HL-60 (cell line): ENCODE data around the gene COG7.

Experiments used
- CTCF ChIP-seq: IDR thresholded peaks from one replicate; pipeline ENCODE4 v1.5.1; 2011; ENCODE audit warnings: low read length, control low read depth, inconsistent platforms; ENCODE audit not compliant: insufficient read depth
- GABPA ChIP-seq: IDR thresholded peaks from 2 replicates; pipeline ENCODE4 v1.6.1; 2012; ENCODE audit warnings: low read depth
- POLR2AphosphoS5 ChIP-seq: IDR thresholded peaks from 2 replicates; pipeline ENCODE4 v1.6.1; 2012; ENCODE audit warnings: low read depth
- TF ChIP-seq, protein P1 (sequence below): IDR thresholded peaks from 2 replicates; pipeline ENCODE4 v1.6.1; 2012; ENCODE audit warnings: low read depth; ENCODE audit not compliant: insufficient replicate concordance

DNA sequence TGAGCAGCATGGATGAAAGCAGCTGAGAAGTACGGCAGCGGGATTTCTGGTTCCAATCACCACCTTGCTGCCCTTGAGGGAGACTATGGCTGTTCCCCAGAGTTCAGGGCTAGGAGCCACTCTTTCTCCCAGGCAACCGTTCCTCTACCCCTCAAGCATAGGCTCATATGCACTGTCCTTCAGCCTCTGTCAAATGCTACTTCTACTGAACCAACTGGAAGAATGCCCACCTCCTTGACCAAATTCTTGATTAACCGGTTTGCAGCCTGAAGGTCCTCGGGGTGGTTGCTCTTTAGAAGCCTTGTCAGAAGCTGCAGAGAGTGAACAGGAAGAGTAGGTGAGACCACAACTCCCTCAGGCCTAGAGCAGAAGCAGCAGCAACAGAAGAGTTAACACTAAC lies 33.5 kb upstream of the COG7 start:
- TF ChIP-seq CTCF = no peak
- TF ChIP-seq POLR2AphosphoS5 = no peak
- TF ChIP-seq, protein P1, sequence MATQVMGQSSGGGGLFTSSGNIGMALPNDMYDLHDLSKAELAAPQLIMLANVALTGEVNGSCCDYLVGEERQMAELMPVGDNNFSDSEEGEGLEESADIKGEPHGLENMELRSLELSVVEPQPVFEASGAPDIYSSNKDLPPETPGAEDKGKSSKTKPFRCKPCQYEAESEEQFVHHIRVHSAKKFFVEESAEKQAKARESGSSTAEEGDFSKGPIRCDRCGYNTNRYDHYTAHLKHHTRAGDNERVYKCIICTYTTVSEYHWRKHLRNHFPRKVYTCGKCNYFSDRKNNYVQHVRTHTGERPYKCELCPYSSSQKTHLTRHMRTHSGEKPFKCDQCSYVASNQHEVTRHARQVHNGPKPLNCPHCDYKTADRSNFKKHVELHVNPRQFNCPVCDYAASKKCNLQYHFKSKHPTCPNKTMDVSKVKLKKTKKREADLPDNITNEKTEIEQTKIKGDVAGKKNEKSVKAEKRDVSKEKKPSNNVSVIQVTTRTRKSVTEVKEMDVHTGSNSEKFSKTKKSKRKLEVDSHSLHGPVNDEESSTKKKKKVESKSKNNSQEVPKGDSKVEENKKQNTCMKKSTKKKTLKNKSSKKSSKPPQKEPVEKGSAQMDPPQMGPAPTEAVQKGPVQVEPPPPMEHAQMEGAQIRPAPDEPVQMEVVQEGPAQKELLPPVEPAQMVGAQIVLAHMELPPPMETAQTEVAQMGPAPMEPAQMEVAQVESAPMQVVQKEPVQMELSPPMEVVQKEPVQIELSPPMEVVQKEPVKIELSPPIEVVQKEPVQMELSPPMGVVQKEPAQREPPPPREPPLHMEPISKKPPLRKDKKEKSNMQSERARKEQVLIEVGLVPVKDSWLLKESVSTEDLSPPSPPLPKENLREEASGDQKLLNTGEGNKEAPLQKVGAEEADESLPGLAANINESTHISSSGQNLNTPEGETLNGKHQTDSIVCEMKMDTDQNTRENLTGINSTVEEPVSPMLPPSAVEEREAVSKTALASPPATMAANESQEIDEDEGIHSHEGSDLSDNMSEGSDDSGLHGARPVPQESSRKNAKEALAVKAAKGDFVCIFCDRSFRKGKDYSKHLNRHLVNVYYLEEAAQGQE = no peak
- no peak for TF ChIP-seq GABPA
